DOHH2 (cell line): ENCODE data around the gene POMGNT2.

ENCODE experiments used
- H3F3A ChIP-seq: fragments of 200-600 bp; sonication (generic), shearing (Covaris generic); 2 replicates; pipeline ENCODE4 v1.6.0; 2016; ENCODE audit warnings: antibody characterized with exemption, mild to moderate bottlenecking; ENCODE audit not compliant: control insufficient read depth, insufficient read depth
- H3K27ac ChIP-seq: fragments of 200-600 bp; sonication (generic); 2 replicates; pipeline ENCODE4 v1.5.1; 2014; ENCODE audit warnings: low read depth, mild to moderate bottlenecking, low read length, moderate library complexity
- H3K27me3 ChIP-seq: fragments of 200-600 bp; sonication (generic); 2 replicates; pipeline ENCODE4 v1.6.1; 2014; ENCODE audit warnings: mild to moderate bottlenecking, low read length, mixed read lengths; ENCODE audit not compliant: control insufficient read depth
- H3K36me3 ChIP-seq: fragments of 200-600 bp; sonication (generic); 2 replicates; pipeline ENCODE4 v1.6.1; 2014; ENCODE audit warnings: mild to moderate bottlenecking, low read length, moderate library complexity, mixed read lengths; ENCODE audit not compliant: control insufficient read depth
- H3K4me1 ChIP-seq: fragments of 200-600 bp; sonication (generic); 2 replicates; pipeline ENCODE4 v1.6.1; 2014; ENCODE audit warnings: mild to moderate bottlenecking, low read length, mixed read lengths; ENCODE audit not compliant: control insufficient read depth
- H3K4me2 ChIP-seq: fragments of 200-600 bp; sonication (generic); 2 replicates; pipeline ENCODE4 v1.6.0; 2014; ENCODE audit warnings: mild to moderate bottlenecking, low read length, moderate library complexity
- H3K4me3 ChIP-seq: fragments of 200-600 bp; sonication (generic); 2 replicates; pipeline ENCODE4 v1.5.1; 2014; ENCODE audit warnings: mild to moderate bottlenecking, low read length, mixed read lengths
- H3K79me2 ChIP-seq: fragments of 200-600 bp; sonication (generic); 2 replicates; pipeline ENCODE4 v1.6.1; 2014; ENCODE audit warnings: mild to moderate bottlenecking, low read length, mixed read lengths; ENCODE audit not compliant: control insufficient read depth
- H3K9me2 ChIP-seq: fragments of 200-600 bp; sonication (generic); replicated peaks from 2 replicates; pipeline ENCODE4 v1.6.1; 2014; ENCODE audit warnings: mild to moderate bottlenecking, low read length, mixed read lengths; ENCODE audit not compliant: control insufficient read depth
- H3K9me3 ChIP-seq: fragments of 200-600 bp; sonication (generic); 2 replicates; pipeline ENCODE4 v1.6.1; 2014; ENCODE audit warnings: antibody characterized with exemption, low read length, mixed read lengths; ENCODE audit not compliant: control insufficient read depth, insufficient read depth
- H4K20me1 ChIP-seq: fragments of 200-600 bp; sonication (generic); 2 replicates; pipeline ENCODE4 v1.6.0; 2014; ENCODE audit warnings: low read depth, mild to moderate bottlenecking, antibody characterized with exemption, low read length, moderate library complexity; ENCODE audit not compliant: control insufficient read depth, insufficient read depth
- EZH2phosphoT487 ChIP-seq: fragments of 200-600 bp; sonication (generic); IDR thresholded peaks from 2 replicates; pipeline ENCODE4 v1.6.1; 2017; ENCODE audit warnings: borderline replicate concordance, mild to moderate bottlenecking, antibody characterized with exemption, low read length, moderate library complexity, mixed read lengths
- TF ChIP-seq, protein P1 (sequence below): fragments of 200-600 bp; sonication (generic); IDR thresholded peaks from one replicate; pipeline ENCODE4 v1.5.1; 2014; ENCODE audit warnings: antibody characterized with exemption, mild to moderate bottlenecking, low read depth, low read length; ENCODE audit not compliant: poor library complexity, severe bottlenecking

Gene POMGNT2

DNA sequence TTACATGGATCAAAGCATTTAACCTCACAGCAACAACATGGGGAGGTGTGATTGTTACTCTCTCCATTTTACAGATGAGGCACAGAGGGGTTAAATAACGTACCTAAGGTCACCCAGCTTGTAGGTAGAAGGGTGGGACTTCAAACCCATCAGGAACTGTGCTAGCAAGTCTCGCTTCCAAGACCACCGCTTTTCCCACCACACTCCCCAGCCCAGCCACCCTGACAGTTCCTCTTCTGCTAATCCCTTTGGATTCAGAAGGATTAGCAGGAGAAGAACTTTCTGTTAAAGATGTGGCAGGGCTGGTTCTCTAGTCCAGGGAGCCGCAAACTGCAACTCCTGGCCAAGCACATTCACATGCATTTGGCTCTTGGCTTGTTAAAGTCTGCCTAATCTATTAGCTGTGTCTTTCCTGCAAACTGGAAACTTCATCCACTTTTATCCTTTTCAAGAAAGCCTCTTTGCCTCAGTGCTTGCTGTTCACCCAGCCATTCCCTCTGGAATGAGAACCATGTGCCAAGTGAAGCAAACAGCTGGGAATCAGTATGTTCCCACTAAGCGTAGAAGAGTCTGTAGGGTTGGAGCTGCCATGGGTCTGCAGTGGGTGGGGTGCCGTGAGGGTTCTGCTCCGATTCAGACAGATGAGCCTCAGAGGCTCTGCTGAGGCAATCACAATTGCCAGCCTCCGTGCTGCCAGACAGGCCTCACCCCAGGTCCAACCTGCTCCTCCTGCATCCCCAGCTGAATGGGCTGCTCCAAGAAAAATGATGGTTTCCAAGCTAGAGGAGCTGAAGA is 44.6 kb downstream of the POMGNT2 start:
- Histone ChIP-seq H3K79me2 (no peaks in the 10 kb centered on the region), H3K4me3 (no peak overlapping the region), H3K4me2 (no peak overlapping the region), H3K4me1 (no peaks in the 10 kb centered on the region), H4K20me1 (no peaks in the 10 kb centered on the region), H3K27me3 (no peaks in the 10 kb centered on the region; the same call in 1 of the 2 replicates), H3K9me3 (no peaks in the 10 kb centered on the region; the same call in 1 of the 2 replicates), H3K9me2 (no peaks in the 10 kb centered on the region), H3F3A (no peaks in the 10 kb centered on the region), H3K36me3 (no peaks in the 10 kb centered on the region), H3K27ac (no peak overlapping the region)
- TF ChIP-seq, protein P1, sequence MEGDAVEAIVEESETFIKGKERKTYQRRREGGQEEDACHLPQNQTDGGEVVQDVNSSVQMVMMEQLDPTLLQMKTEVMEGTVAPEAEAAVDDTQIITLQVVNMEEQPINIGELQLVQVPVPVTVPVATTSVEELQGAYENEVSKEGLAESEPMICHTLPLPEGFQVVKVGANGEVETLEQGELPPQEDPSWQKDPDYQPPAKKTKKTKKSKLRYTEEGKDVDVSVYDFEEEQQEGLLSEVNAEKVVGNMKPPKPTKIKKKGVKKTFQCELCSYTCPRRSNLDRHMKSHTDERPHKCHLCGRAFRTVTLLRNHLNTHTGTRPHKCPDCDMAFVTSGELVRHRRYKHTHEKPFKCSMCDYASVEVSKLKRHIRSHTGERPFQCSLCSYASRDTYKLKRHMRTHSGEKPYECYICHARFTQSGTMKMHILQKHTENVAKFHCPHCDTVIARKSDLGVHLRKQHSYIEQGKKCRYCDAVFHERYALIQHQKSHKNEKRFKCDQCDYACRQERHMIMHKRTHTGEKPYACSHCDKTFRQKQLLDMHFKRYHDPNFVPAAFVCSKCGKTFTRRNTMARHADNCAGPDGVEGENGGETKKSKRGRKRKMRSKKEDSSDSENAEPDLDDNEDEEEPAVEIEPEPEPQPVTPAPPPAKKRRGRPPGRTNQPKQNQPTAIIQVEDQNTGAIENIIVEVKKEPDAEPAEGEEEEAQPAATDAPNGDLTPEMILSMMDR = no peak

DNA sequence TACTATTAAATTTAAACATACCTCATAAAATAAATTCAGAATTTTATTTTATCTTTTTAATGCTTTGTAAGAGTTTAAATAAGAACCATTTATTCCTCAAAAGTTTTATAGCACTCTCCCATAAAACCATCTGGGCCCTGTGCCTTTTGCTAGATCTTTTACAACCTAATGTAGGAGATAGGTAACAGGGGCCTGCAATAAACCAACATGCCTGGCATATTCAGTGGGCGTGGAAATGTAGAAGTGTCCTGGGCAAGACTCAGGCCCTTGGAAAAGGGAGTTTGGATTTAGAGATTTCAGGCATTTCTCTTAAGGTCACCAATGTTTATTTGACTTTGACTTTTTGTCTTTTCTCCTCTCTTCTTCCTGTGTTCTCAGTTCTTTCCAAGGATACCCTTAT is 46.4 kb downstream of the POMGNT2 start:
- H3F3A ChIP-seq = no peaks in the 10 kb centered on the region
- no peaks in the 10 kb centered on the region for H3K4me1 ChIP-seq
- H3K4me2 ChIP-seq = no peak overlapping the region
- H3K27ac ChIP-seq = no peak overlapping the region
- H3K4me3 ChIP-seq = no peak overlapping the region
- no peaks in the 10 kb centered on the region for H3K79me2 ChIP-seq
- H3K27me3 ChIP-seq = no peaks in the 10 kb centered on the region; the same call in 1 of the 2 replicates
- no peaks in the 10 kb centered on the region for H3K9me2 ChIP-seq
- H4K20me1 ChIP-seq = no peaks in the 10 kb centered on the region
- no peaks in the 10 kb centered on the region; the same call in 1 of the 2 replicates for H3K9me3 ChIP-seq
- H3K36me3 ChIP-seq = no peaks in the 10 kb centered on the region
- TF ChIP-seq EZH2phosphoT487 = no peak
- TF ChIP-seq, protein P1 = no peak

DNA sequence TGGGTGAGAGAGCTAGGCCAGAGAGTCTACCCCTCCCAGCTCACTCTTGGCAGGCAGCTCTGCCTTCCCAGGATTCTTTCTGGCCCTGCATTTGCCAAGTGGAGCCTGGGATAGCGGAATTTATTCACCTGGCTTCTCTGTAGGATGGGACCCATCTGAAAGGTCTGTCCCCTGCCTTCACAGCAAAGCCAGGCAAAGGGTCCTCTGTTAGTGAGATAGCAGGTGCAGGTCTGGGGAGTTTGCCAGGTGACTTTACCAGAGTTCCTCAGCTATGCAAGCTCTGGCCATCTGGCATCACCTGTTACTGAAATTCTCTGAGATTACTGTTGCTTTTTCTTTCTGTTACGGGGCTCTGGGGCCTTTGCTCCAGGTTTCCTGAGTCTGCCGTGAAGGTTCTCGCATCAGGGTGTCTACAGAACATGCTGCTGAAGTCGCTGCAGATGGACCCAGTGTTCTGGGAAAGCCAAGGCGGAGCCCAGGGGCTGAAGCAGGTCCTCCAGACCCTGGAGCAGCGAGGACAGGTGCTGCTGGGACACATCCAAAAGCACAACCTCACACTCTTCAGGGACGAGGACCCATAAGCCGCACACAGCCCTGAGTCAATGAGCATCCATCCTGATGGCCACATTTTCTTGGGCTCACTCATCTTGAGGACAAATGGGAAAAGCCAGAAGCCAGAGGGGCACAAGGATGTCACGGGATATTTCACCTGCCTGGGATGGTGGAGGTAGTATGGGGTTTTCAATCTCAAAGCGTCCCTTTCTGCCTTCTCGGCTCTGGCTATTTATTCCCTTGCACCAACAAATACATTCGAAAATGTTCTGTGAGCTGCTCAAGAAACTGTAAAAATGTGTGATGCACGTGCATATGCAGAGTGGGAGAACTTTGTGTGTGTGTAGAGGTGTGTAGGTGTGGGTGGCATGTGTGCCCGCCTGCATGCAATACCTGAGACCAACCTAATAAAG is 49.8 kb downstream of the POMGNT2 start:
- Histone ChIP-seq H3K4me1 (no peaks in the 10 kb centered on the region), H3K79me2 (no peaks in the 10 kb centered on the region), H3K4me2 (no peak overlapping the region), H4K20me1 (no peaks in the 10 kb centered on the region), H3K36me3 (no peaks in the 10 kb centered on the region), H3K9me2 (no peaks in the 10 kb centered on the region), H3F3A (no peaks in the 10 kb centered on the region), H3K27ac (no peak overlapping the region), H3K9me3 (no peaks in the 10 kb centered on the region), H3K27me3 (no peaks in the 10 kb centered on the region; the same call in 1 of the 2 replicates), H3K4me3 (no peak overlapping the region)
- no peak for TF ChIP-seq EZH2phosphoT487
- TF ChIP-seq, protein P1 = no peak
